Panc1 (cell line): Measurements from ENCODE around the gene CYP2A6. TPM values are rescaled to one million over a fixed set of nuclear protein-coding genes. Genes with fewer than 3 reads are reported as not detected.
"Not testable (repeated sequence)": the region's sequence is repeated elsewhere in the genome, so short reads cannot be mapped to it uniquely, and the experiment has no call there.

ENCODE experiments used
- ATAC-seq: fragments of 200-7000 bp; cut with Tn5 transposase; 2 replicates; pipeline ENCODE4 v1.9.1; 2020; ENCODE audit warnings: mild to moderate bottlenecking, moderate library complexity
- BruUV-seq: library from RNA; stranded (reverse); fragments of 400-500 nt; replicated peaks from 2 replicates; lab custom pipeline; 2021; lab: Mats Ljungman, UMichigan
- CTCF ChIA-PET: fragments of 300-600 bp; sonication (Branson Sonifier 250); formaldehyde crosslinking; loops from one replicate; lab custom pipeline; 2022; ENCODE audit warnings: antibody characterized with exemption; lab: Charles Lee
- POLR2A ChIA-PET: fragments of 300-600 bp; sonication (Branson Sonifier 250); formaldehyde crosslinking; loops from one replicate; lab custom pipeline; 2022; ENCODE audit warnings: antibody characterized with exemption; lab: Charles Lee
- DNase-seq: peaks from one replicate; pipeline ENCODE4 v3.0.0-alpha.2; 2010; ENCODE audit warnings: low read depth, low spot score
- H3K27ac ChIP-seq: 2 replicates; pipeline ENCODE4 v1.5.1; 2011; ENCODE audit warnings: mild to moderate bottlenecking, low read length, inconsistent platforms
- H3K27me3 ChIP-seq: fragments of 200-500 bp; sonication (Bioruptor generic); 2 replicates; pipeline ENCODE4 v1.6.0; 2014; ENCODE audit warnings: low read length, inconsistent platforms; ENCODE audit not compliant: control insufficient read depth, insufficient read depth
- H3K36me3 ChIP-seq: fragments of 200-500 bp; sonication (Bioruptor generic); 2 replicates; pipeline ENCODE4 v1.5.1; 2014; ENCODE audit warnings: inconsistent platforms, mild to moderate bottlenecking, low read length, moderate library complexity; ENCODE audit not compliant: control insufficient read depth, insufficient read depth
- H3K4me1 ChIP-seq: 2 replicates; pipeline ENCODE4 v1.5.1; 2011; ENCODE audit warnings: inconsistent platforms, mild to moderate bottlenecking, low read length, moderate library complexity; ENCODE audit not compliant: control insufficient read depth, insufficient read depth
- H3K4me3 ChIP-seq, 2 experiments: 2 replicates each; pipeline ENCODE4 v1.5.1; 2011 to 2012; ENCODE audit warnings: low read depth in 2 of 2, low read length in 2 of 2, mild to moderate bottlenecking in 2 of 2, inconsistent platforms in 1 of 2, moderate library complexity in 1 of 2
- H3K9me3 ChIP-seq: fragments of 200-500 bp; sonication (Bioruptor generic); 2 replicates; pipeline ENCODE4 v1.5.1; 2014; ENCODE audit warnings: low read depth, mild to moderate bottlenecking, inconsistent platforms, low read length, moderate library complexity; ENCODE audit not compliant: control insufficient read depth, insufficient read depth
- POLR2AphosphoS5 ChIP-seq: IDR thresholded peaks from 2 replicates; pipeline ENCODE4 v1.6.1; 2012; ENCODE audit warnings: mild to moderate bottlenecking, low read depth, low read length, moderate library complexity
- SIN3A ChIP-seq: IDR thresholded peaks from 2 replicates; pipeline ENCODE4 v1.6.1; 2012; ENCODE audit warnings: low read depth, mild to moderate bottlenecking, low read length, moderate library complexity, borderline replicate concordance; ENCODE audit not compliant: insufficient read depth
- TCF7L2 ChIP-seq: IDR thresholded peaks from 2 replicates; pipeline ENCODE4 v1.6.1; 2011; ENCODE audit warnings: mild to moderate bottlenecking, low read depth, low read length, inconsistent platforms
- in situ Hi-C: cut with HindIII; loops from 2 replicates; pipeline ENCODE4 v1.10.0; 2016; ENCODE audit warnings: low sequenced_read_pairs, low pct_unique_long_range_greater_than_20kb
- intact Hi-C: fragments of 100-400 bp; cut with micrococcal nuclease; formaldehyde crosslinking; loops from one replicate; pipeline ENCODE4 v1.10.0; 2022; ENCODE audit not compliant: unreplicated experiment
- total RNA-seq: library from RNA; stranded (reverse); gene quantifications from one replicate; pipeline ENCODE4 v1.2.1, GENCODE V29; 2021; ENCODE audit not compliant: unreplicated experiment
- TF ChIP-seq, protein P1 (sequence below), 2 experiments: IDR thresholded peaks; 2 replicates each; pipeline ENCODE4 v1.6.1; 2011 to 2012; ENCODE audit warnings: low read depth in 2 of 2, control low read depth in 1 of 2, low read length in 1 of 2, mild to moderate bottlenecking in 1 of 2, moderate library complexity in 1 of 2; ENCODE audit not compliant: insufficient read depth in 1 of 2
- TF ChIP-seq, protein P2 (sequence below): fragments of 450-650 bp; IDR thresholded peaks from 2 replicates; pipeline ENCODE4 v1.5.1; 2017; ENCODE audit warnings: mild to moderate bottlenecking

The CYP2A6 gene
- total RNA-seq, 1 experiment from 2014 or later, result 0.41 TPM

DNA sequence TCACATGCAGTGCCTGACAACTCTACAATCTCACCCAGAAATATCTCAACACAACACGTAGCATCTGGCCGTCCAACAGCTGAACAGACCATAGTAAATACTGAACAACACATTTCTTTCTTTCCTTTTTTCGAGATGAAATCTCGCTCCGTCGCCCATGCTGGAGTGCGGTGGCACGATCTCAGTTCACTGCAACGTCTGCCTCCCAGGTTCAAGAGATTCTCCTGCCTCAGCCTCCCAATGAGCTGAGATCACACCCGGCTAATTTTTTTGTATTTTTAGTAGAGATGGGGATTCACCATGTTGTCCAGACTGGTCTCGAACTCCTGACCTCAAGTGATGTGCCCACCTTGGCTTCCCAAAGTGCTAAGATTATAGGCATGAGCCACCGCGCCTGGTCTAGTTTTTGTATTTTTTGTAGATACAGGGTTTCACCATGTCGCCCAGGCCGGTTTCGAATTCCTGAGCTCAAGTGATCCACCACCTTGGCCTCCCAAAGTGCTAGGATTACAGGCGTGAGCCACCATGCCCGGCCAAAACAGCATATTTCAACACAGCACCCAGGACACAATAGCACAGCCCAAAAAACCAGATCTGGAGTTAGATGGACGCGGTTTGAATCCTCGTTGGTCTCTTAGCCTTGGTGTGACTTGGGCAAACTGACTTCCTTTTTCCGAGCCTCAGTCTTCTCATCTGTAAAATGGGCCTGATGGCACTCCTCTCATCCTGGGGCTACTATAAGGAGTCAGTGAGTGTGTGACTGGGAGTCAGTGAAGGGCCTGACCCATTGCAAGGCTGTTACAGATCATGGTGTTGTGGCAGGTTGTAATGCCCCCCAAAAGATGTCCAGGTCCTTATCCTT, 22.6 kb downstream of the CYP2A6 start:
- H3K4me3 ChIP-seq, result no peak overlapping the region
- ATAC-seq (no peak), DNase-seq (no peak)
- ChIA-PET POLR2A (no interaction called here), CTCF (no interaction called here)
- in situ Hi-C loops (no loop called here), intact Hi-C loops (no loop called here)
- H3K4me1 ChIP-seq, result no peaks in the 10 kb centered on the region
- H3K27ac ChIP-seq, result no peak overlapping the region
- no peaks in the 10 kb centered on the region for H3K9me3 ChIP-seq
- no peaks in the 10 kb centered on the region for H3K36me3 ChIP-seq
- H3K27me3 ChIP-seq, result no peaks in the 10 kb centered on the region
- TF ChIP-seq, protein P1, sequence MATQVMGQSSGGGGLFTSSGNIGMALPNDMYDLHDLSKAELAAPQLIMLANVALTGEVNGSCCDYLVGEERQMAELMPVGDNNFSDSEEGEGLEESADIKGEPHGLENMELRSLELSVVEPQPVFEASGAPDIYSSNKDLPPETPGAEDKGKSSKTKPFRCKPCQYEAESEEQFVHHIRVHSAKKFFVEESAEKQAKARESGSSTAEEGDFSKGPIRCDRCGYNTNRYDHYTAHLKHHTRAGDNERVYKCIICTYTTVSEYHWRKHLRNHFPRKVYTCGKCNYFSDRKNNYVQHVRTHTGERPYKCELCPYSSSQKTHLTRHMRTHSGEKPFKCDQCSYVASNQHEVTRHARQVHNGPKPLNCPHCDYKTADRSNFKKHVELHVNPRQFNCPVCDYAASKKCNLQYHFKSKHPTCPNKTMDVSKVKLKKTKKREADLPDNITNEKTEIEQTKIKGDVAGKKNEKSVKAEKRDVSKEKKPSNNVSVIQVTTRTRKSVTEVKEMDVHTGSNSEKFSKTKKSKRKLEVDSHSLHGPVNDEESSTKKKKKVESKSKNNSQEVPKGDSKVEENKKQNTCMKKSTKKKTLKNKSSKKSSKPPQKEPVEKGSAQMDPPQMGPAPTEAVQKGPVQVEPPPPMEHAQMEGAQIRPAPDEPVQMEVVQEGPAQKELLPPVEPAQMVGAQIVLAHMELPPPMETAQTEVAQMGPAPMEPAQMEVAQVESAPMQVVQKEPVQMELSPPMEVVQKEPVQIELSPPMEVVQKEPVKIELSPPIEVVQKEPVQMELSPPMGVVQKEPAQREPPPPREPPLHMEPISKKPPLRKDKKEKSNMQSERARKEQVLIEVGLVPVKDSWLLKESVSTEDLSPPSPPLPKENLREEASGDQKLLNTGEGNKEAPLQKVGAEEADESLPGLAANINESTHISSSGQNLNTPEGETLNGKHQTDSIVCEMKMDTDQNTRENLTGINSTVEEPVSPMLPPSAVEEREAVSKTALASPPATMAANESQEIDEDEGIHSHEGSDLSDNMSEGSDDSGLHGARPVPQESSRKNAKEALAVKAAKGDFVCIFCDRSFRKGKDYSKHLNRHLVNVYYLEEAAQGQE (IDR thresholded peaks at IDR 0.05; ENCODE audit: insufficient read depth in 1 of 2, low read depth in 2 of 2, low read length in 1 of 2), result no peak
- TF ChIP-seq, protein P2, sequence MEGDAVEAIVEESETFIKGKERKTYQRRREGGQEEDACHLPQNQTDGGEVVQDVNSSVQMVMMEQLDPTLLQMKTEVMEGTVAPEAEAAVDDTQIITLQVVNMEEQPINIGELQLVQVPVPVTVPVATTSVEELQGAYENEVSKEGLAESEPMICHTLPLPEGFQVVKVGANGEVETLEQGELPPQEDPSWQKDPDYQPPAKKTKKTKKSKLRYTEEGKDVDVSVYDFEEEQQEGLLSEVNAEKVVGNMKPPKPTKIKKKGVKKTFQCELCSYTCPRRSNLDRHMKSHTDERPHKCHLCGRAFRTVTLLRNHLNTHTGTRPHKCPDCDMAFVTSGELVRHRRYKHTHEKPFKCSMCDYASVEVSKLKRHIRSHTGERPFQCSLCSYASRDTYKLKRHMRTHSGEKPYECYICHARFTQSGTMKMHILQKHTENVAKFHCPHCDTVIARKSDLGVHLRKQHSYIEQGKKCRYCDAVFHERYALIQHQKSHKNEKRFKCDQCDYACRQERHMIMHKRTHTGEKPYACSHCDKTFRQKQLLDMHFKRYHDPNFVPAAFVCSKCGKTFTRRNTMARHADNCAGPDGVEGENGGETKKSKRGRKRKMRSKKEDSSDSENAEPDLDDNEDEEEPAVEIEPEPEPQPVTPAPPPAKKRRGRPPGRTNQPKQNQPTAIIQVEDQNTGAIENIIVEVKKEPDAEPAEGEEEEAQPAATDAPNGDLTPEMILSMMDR, result no peak
- no peak for TF ChIP-seq TCF7L2
- TF ChIP-seq SIN3A, result no peak
- TF ChIP-seq POLR2AphosphoS5, result no peak
- BruUV-seq, result no TSS peak

DNA sequence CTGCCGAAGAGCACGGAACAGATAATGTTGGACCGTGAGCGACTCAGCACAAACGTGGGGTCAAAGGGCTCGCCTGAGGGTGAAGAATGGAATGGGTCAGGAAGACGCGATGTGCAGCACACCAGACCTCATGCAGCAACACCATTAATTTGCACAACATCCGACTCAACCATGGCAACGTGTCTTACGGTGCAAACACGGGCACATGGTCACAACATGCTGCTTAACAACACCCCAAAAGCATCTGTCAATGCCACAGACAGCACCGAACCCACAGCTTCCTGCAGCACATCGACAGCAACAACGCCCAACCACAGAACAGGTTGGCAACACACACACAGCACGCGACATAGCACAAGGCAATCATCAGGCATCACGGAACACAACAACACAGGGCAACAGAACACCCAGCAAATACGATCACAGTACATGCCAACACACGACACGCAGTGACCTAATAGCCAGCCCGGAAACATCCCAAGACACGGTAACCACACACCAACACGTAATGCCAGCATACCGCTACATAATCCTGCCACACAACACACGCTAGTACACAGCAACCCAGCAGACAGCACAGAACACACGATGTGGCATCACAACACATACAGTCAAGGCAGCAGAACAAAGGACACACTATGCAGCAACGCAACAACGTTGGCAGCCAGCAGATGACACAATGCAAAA, 23.4 kb downstream of the CYP2A6 start:
- H3K4me1 ChIP-seq, H3K27me3 ChIP-seq, DNase-seq, H3K36me3 ChIP-seq, CTCF ChIA-PET, H3K27ac ChIP-seq, H3K4me3 ChIP-seq, H3K9me3 ChIP-seq, ATAC-seq, intact Hi-C loops, in situ Hi-C loops, POLR2A ChIA-PET: not testable (repeated sequence)
- BruUV-seq, result TSS peak; percentile 53

DNA sequence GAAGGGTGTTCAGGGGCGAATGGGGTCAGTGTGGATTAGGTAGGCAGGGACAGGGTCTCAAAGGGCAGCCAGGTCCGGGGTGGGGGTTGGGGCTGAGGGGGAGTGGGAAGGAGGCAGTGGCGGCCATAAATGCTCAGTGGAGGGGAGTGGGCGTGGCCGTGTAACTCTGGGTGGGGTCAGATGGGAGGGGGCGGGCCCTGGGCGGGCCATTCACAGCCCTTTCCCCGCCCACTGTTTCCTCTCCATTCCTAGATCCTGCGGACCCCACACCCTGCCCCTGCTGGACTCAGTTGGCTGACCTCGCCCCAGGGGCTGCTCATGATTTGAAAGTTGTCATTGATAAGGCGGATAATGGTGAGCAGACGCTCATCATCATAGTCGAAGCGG, 23.9 kb downstream of the CYP2A6 start:
- H3K4me3 ChIP-seq, H3K9me3 ChIP-seq, CTCF ChIA-PET, POLR2A ChIA-PET, H3K4me1 ChIP-seq, intact Hi-C loops, BruUV-seq, H3K27ac ChIP-seq, in situ Hi-C loops, H3K36me3 ChIP-seq, H3K27me3 ChIP-seq, DNase-seq, ATAC-seq: not testable (repeated sequence)

DNA sequence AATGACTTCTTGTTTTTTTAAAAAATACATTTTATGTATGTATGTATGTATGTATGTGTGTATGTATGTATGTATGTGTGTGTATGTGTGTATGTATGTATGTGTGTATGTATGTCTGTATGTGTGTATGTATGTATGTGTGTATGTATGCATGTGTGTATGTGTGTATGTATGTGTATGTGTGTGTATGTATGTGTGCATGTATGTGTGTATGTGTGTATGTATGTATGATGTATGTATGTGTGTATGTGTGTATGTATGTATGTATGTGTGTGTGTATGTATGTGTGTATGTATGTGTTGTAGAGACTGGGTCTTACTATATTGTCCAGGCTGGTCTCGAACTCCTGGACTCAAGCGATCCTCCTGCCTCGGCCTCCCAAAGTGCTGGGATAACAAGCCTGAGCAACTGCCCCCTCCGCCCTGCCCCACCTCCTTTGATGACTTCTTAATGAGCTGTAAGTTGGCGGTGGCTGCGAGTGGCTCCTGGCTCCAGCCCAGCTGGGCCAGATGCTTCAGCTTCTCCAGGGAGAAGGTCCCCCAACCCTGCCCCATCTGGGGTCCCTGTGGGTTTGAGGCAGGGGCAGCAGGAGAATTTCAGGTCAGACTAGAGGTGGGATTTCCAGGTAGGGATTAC, 24.7 kb downstream of the CYP2A6 start:
- DNase-seq, H3K27me3 ChIP-seq, intact Hi-C loops, H3K9me3 ChIP-seq, BruUV-seq, in situ Hi-C loops, ATAC-seq, H3K27ac ChIP-seq, H3K36me3 ChIP-seq, POLR2A ChIA-PET, H3K4me3 ChIP-seq, CTCF ChIA-PET, H3K4me1 ChIP-seq: not testable (repeated sequence)

DNA sequence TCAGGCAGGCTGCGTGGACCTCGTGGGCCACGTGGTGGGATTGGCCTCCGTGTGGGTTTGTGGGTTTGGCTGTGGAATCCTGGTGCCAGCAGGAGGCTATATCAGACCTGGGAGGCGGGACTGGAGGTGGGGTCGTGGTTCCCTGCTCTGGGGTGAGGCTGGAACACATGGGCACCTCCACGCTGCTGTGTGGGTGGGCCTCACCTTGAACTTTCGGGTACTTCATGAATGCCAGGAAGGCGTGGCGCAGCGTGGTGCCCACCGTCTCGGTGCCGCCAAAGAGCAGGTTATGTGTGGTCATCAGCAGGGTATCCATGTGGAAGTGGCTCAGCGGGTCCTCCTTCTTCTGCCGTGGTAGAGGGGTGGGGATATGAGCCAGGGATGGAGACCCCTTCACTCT, 25.3 kb downstream of the CYP2A6 start:
- BruUV-seq, intact Hi-C loops, CTCF ChIA-PET, H3K4me3 ChIP-seq, H3K36me3 ChIP-seq, POLR2A ChIA-PET, H3K9me3 ChIP-seq, H3K4me1 ChIP-seq, DNase-seq, H3K27ac ChIP-seq, in situ Hi-C loops, H3K27me3 ChIP-seq, ATAC-seq: not testable (repeated sequence)
